Inferior parietal cortex (tissue), 1 donor: ENCODE results near the gene GRK5.

ENCODE experiments used
- DNase-seq: peaks from one replicate; pipeline ENCODE4 v3.0.0-alpha.2; 2016; ENCODE audit errors: extremely low spot score

Gene GRK5

GRCh38 chr10:119198438-119198837 lies 8.9 kb upstream of the GRK5 start:
- DNase-seq = no peak

- DNase-seq = peak; percentile 77
These were observed 8.0 kb upstream of the GRK5 start for GRCh38 chr10:119199231-119199992.

- DNase-seq = no peak
These were observed 6.1 kb upstream of the GRK5 start for GRCh38 chr10:119201233-119201632.

- no peak for DNase-seq
These were observed 4.4 kb upstream of the GRK5 start for GRCh38 chr10:119203006-119203405.

- DNase-seq = peak; percentile 20
These were observed 1.3 kb upstream of the GRK5 start for GRCh38 chr10:119205894-119206602.

GRCh38 chr10:119206603-119207365 lies 587 bp upstream of the GRK5 start:
- peak; percentile 59 for DNase-seq

- DNase-seq = peak; percentile 46
These were observed 562 bp downstream of the GRK5 start for GRCh38 chr10:119207713-119208552.

- DNase-seq = no peak
These were observed 1.2 kb downstream of the GRK5 start for GRCh38 chr10:119208553-119208940.

GRCh38 chr10:119209035-119209735 lies 1.8 kb downstream of the GRK5 start:
- DNase-seq = peak; percentile 60

GRCh38 chr10:119209736-119210355 lies 2.5 kb downstream of the GRK5 start:
- no peak for DNase-seq

GRCh38 chr10:119210633-119211032 lies 3.3 kb downstream of the GRK5 start:
- no peak for DNase-seq

GRCh38 chr10:119211176-119211575 lies 3.8 kb downstream of the GRK5 start:
- DNase-seq = no peak

GRCh38 chr10:119211625-119212441 lies 4.5 kb downstream of the GRK5 start:
- DNase-seq = no peak

- DNase-seq = no peak
These were observed 8.0 kb downstream of the GRK5 start for GRCh38 chr10:119215371-119215770.

GRCh38 chr10:119216127-119216526 lies 8.8 kb downstream of the GRK5 start:
- DNase-seq = no peak

- DNase-seq = no peak
These were observed 10.0 kb downstream of the GRK5 start for GRCh38 chr10:119217401-119217800.

- no peak for DNase-seq
These were observed 10.7 kb downstream of the GRK5 start for GRCh38 chr10:119217991-119218490.

- no peak for DNase-seq
These were observed 12.5 kb downstream of the GRK5 start for GRCh38 chr10:119219871-119220270.

GRCh38 chr10:119221201-119221600 lies 13.8 kb downstream of the GRK5 start:
- no peak for DNase-seq
